K562 (cell line): ENCODE measurements around the gene RNF126. TPM values are rescaled to one million over a fixed set of nuclear protein-coding genes. Genes with fewer than 3 reads are reported as not detected.
A peak's percentile ranks its signal among the peaks of the same experiment; 100 is the strongest.

ENCODE experiments used
- ATAC-seq: fragments of 200-7000 bp; cut with Tn5 transposase; 3 replicates; pipeline ENCODE4 v1.9.1; 2020; ENCODE audit warnings: moderate library complexity
- BruUV-seq: library from RNA; stranded (reverse); fragments of 400-500 nt; replicated peaks from 2 replicates; lab custom pipeline; 2021; lab: Mats Ljungman, UMichigan
- CTCF ChIA-PET: fragments of 300-600 bp; formaldehyde crosslinking; extraction: SDS; loops from one replicate; lab custom pipeline; 2021; ENCODE audit warnings: low intra/inter-chr PET ratio; lab: Yijun Ruan, JAX
- POLR2A ChIA-PET: fragments of 300-600, 350-650 bp; sonication (Branson Sonifier 250); formaldehyde crosslinking; extraction: SDS; loops from one replicate; lab custom pipeline; 2021; ENCODE audit warnings: antibody characterized with exemption, inconsistent platforms; lab: Yijun Ruan, JAX
- DNase-seq, 4 experiments: peaks; one replicate each; pipeline versions ENCODE4 v3.0.0 to v3.0.0-alpha.2; 2011 to 2018; ENCODE audit warnings: low spot score in 3 of 4, mixed read lengths in 3 of 4; ENCODE audit errors: extremely low read depth in 1 of 4
- FAIRE-seq: peaks from 2 replicates; lab custom pipeline; 2011; peaks lifted over from hg19 to GRCh38; lab: Jason Lieb, UNC
- H2AFZ ChIP-seq: 2 replicates; pipeline ENCODE4 v1.6.0; 2011; ENCODE audit warnings: low read depth, low read length, control low read depth, inconsistent platforms
- H3K27ac ChIP-seq: fragments of 200-600 bp; 3 replicates; pipeline ENCODE4 v1.8.0; 2011; ENCODE audit warnings: low read depth, mild to moderate bottlenecking, control low read depth, inconsistent platforms, low read length, moderate library complexity, mixed read lengths; ENCODE audit errors: extremely low read depth
- H3K27me3 ChIP-seq, 2 experiments: fragments of 300-600 bp in 1 of 2; 2 replicates in 1 of 2; 3 replicates in 1 of 2; pipeline versions ENCODE4 v1.6.0 to v1.8.0; 2011; ENCODE audit warnings: inconsistent platforms in 2 of 2, low read length in 2 of 2, mild to moderate bottlenecking in 1 of 2, mixed read lengths in 1 of 2, moderate library complexity in 1 of 2; ENCODE audit not compliant: control insufficient read depth in 2 of 2, insufficient read depth in 2 of 2
- H3K36me3 ChIP-seq: fragments of 300-600 bp; 3 replicates; pipeline ENCODE4 v1.8.0; 2011; ENCODE audit warnings: mild to moderate bottlenecking, low read length, inconsistent platforms; ENCODE audit not compliant: control insufficient read depth, insufficient read depth
- H3K4me1 ChIP-seq, 2 experiments: fragments of 200-600 bp in 1 of 2; replicated peaks in 1 of 2; 2 replicates in 1 of 2; 3 replicates in 1 of 2; pipeline versions ENCODE4 v1.5.1 to v1.8.0; 2011; ENCODE audit warnings: inconsistent platforms in 2 of 2, low read length in 2 of 2, mild to moderate bottlenecking in 1 of 2, mixed read lengths in 1 of 2, moderate library complexity in 1 of 2; ENCODE audit not compliant: control insufficient read depth in 2 of 2, insufficient read depth in 2 of 2
- H3K4me2 ChIP-seq: 2 replicates; pipeline ENCODE4 v1.6.1; 2011; ENCODE audit warnings: low read length, control low read depth, inconsistent platforms, mixed read lengths; ENCODE audit not compliant: insufficient read depth
- H3K4me3 ChIP-seq: fragments of 200-600 bp; sonication (generic), shearing (Covaris generic); 2 replicates; pipeline ENCODE4 v1.5.1; 2016; ENCODE audit warnings: control low read depth, inconsistent platforms
- H3K79me2 ChIP-seq: fragments of 200-600 bp; 3 replicates; pipeline ENCODE4 v1.8.0; 2011; ENCODE audit warnings: low read length, inconsistent platforms; ENCODE audit not compliant: control insufficient read depth, insufficient read depth
- H3K9ac ChIP-seq, 2 experiments: 2 replicates each; pipeline versions ENCODE4 v1.6.0 to v1.6.1; 2011; ENCODE audit warnings: low read depth in 2 of 2, low read length in 2 of 2, control low read depth in 1 of 2, inconsistent platforms in 1 of 2, mild to moderate bottlenecking in 1 of 2, mixed read lengths in 1 of 2; ENCODE audit not compliant: insufficient read depth in 1 of 2
- H3K9me1 ChIP-seq: one replicate; pipeline ENCODE4 v1.6.0; 2011; ENCODE audit warnings: inconsistent platforms, mild to moderate bottlenecking, low read length, moderate library complexity; ENCODE audit not compliant: control insufficient read depth, insufficient read depth
- H3K9me3 ChIP-seq: replicated peaks from 2 replicates; pipeline ENCODE4 v1.5.1; 2011; ENCODE audit warnings: low read depth, low read length, inconsistent platforms; ENCODE audit not compliant: control insufficient read depth, insufficient read depth
- H4K20me1 ChIP-seq: replicated peaks from 2 replicates; pipeline ENCODE4 v1.6.1; 2011; ENCODE audit warnings: low read length, inconsistent platforms, mixed read lengths; ENCODE audit not compliant: control insufficient read depth, insufficient read depth
- HDAC2 ChIP-seq: fragments of 450-650 bp; IDR thresholded peaks from 2 replicates; pipeline ENCODE4 v1.6.1; 2016; ENCODE audit warnings: mild to moderate bottlenecking
- HDGF ChIP-seq: fragments of 450-650 bp; IDR thresholded peaks from 2 replicates; pipeline ENCODE4 v1.6.1; 2016
- L3MBTL2 ChIP-seq: fragments of 450-650 bp; IDR thresholded peaks from 2 replicates; pipeline ENCODE4 v1.6.1; 2016; ENCODE audit warnings: mild to moderate bottlenecking, moderate library complexity
- PHB2 ChIP-seq: fragments of 450-650 bp; IDR thresholded peaks from 2 replicates; pipeline ENCODE4 v1.6.1; 2017; ENCODE audit warnings: low read depth
- POU5F1 ChIP-seq: fragments of 150-350 bp; IDR thresholded peaks from 2 replicates; pipeline ENCODE4 v1.6.1; 2014; ENCODE audit warnings: borderline replicate concordance, low read length, low read depth, mild to moderate bottlenecking; ENCODE audit not compliant: partially characterized antibody
- RAD51 ChIP-seq: fragments of 450-650 bp; IDR thresholded peaks from 2 replicates; pipeline ENCODE4 v1.7.1; 2016; ENCODE audit warnings: low read depth, mild to moderate bottlenecking, borderline replicate concordance
- RB1 ChIP-seq: fragments of 450-650 bp; IDR thresholded peaks from 2 replicates; pipeline ENCODE4 v1.6.1; 2017; ENCODE audit warnings: low read depth, mild to moderate bottlenecking
- SAP30 ChIP-seq: fragments of 200-600 bp; sonication (generic); IDR thresholded peaks from 2 replicates; pipeline ENCODE4 v1.6.1; 2012; ENCODE audit warnings: borderline replicate concordance, low read depth, mild to moderate bottlenecking, moderate library complexity, low read length, control low read depth, inconsistent platforms; ENCODE audit not compliant: insufficient read depth, poor library complexity, severe bottlenecking
- SMAD4 ChIP-seq: fragments of 250-450 bp; sonication (Bioruptor Pico); conservative IDR thresholded peaks from 2 replicates; pipeline ENCODE4 v1.8.0; 2021; ENCODE audit warnings: inconsistent platforms, mild to moderate bottlenecking, moderate library complexity
- SMARCA5 ChIP-seq: fragments of 450-650 bp; IDR thresholded peaks from 2 replicates; pipeline ENCODE4 v1.6.1; 2016
- TFAM ChIP-seq: fragments of 250-450 bp; sonication (Bioruptor Pico); conservative IDR thresholded peaks from 2 replicates; pipeline ENCODE4 v1.5.0; 2021; ENCODE audit warnings: mild to moderate bottlenecking, moderate library complexity
- WGBS: fragments of 100-300 bp; shearing (Covaris generic); methylation state at CpG from one replicate; pipeline ENCODE4 v1.1.6; 2016; ENCODE audit warnings: low coverage, mixed read lengths; ENCODE audit not compliant: insufficient coverage; ENCODE audit errors: missing lambda C conversion rate; 5-methylcytosine and 5-hydroxymethylcytosine counted together
- in situ Hi-C: fragments of 300-500 bp; cut with MboI; formaldehyde crosslinking; loops from 4 replicates; pipeline ENCODE4 v1.15.0; 2018; ENCODE audit warnings: inconsistent platforms, mixed read lengths
- intact Hi-C: fragments of 100-400 bp; cut with micrococcal nuclease; formaldehyde crosslinking; loops from 2 replicates; pipeline ENCODE4 v1.14.2; 2022
- polyA plus RNA-seq, 8 experiments: library from polyadenylated mRNA; depleted of rRNA in 4 of 8; stranded (reverse) in 5 of 8; unstranded in 3 of 8; fragments of >200 nt; fragmentation: Nextera tagmentation in 2 of 8; fragmentation: Illumina TruSeq in 1 of 8; extraction: Ambion mirVana in 2 of 8; extraction: Trizol in 1 of 8; gene quantifications; 2 replicates each; pipeline versions ENCODE4 v1.2.1 to v1.2.3, GENCODE V29; 2011 to 2014; ENCODE audit warnings: inconsistent platforms in 1 of 8, missing spikeins in 1 of 8
- total RNA-seq, 7 experiments: library from RNA; depleted of rRNA in 6 of 7; stranded (reverse); fragments of >200 nt in 6 of 7; fragmentation: Illumina TruSeq in 2 of 7; extraction: Trizol in 2 of 7; gene quantifications; 2 replicates each; pipeline versions ENCODE4 v1.2.1 to v1.2.3, GENCODE V29; 2011 to 2021; ENCODE audit warnings: low replicate concordance in 1 of 7
- TF ChIP-seq, protein P1 (sequence below), 2 experiments: fragments of 250-450 bp in 1 of 2; fragments of 450-650 bp in 1 of 2; sonication (Bioruptor Pico) in 1 of 2; IDR thresholded peaks; 2 replicates each; pipeline versions ENCODE4 v1.6.1 to v1.8.0; 2016 to 2021; ENCODE audit warnings: mild to moderate bottlenecking in 2 of 2, moderate library complexity in 2 of 2, missing compliant biosample characterization in 1 of 2, missing genetic modification characterization in 1 of 2
- TF ChIP-seq, protein P2 (sequence below), 2 experiments: fragments of 450-650 bp; IDR thresholded peaks; 2 replicates each; pipeline ENCODE4 v1.6.1; 2018; ENCODE audit warnings: mild to moderate bottlenecking in 2 of 2, low read depth in 1 of 2; ENCODE audit not compliant: partially characterized antibody in 2 of 2
- TF ChIP-seq, protein P3 (sequence below): fragments of 450-650 bp; IDR thresholded peaks from 2 replicates; pipeline ENCODE4 v1.6.1; 2016; ENCODE audit warnings: borderline replicate concordance

RNF126 gene
- total and polyA plus RNA-seq, 9 of the 15 experiments (the other 6 are each of a cell fraction or from before 2014, with no cell fraction given), result 0.27 to 101 (median 12.3) TPM

DNA sequence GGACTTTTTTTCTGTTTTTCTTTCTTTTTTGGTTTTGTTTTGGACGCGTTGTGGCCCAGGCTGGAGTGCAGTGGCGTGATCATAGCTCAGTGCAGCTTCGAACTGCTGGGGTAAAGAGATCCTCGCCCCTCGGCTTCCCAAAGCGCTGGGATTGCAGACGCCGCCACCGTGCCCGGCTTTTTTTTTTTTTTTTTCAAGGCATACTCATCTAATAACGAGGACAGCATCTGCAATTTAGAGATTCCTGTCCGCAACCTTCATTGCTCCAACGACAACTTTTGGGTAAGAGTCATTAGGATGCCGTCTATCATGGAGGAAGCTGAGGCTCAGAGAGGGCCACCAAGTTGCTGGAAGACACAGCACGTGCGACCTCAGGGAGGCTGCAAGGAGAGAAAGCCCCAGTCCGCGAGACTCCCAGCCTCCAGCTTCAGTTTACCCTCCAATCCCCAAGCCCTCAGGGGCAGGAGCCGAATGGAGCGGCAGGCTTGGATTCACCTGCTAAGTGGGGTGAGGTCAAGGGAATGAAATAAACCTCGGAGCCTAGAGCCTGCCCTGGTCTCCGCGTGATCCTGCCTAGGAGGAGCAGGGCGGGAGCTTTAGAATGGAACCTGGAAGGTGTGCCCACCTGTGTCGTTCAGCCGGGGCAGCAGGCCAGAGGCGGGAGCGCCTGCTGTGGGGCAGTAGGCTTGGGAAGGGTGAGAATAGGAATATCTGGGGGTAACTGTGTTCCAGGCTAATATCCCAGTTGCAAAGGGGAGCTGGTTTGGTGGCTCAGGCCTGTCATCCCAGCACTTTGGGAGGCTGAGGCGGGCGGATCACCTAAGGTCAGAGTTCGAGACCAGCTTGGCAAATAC is 29.0 kb downstream of the RNF126 start:
- H3K79me2 ChIP-seq, result peaks cover 39% of the 10 kb centered on the region
- no peaks in the 10 kb centered on the region for H4K20me1 ChIP-seq
- peaks cover 2 to 57% of the 10 kb centered on the region in 2 experiments; a peak in 4 of 5 replicates for H3K4me1 ChIP-seq
- DNase-seq, result peak in 1 of 4 experiments; percentile 27
- H3K27ac ChIP-seq, result peak overlapping the region; percentile 31; the same call in 1 of the 3 replicates
- no peaks in the 10 kb centered on the region for H3K9me3 ChIP-seq
- 35% methylated on average over 24 of the region's 32 CpGs for WGBS
- peak; percentile 32 for FAIRE-seq
- no peak for ATAC-seq
- ChIA-PET CTCF (no interaction called here), POLR2A (interaction anchor here (0.5 to 1.2 kb wide), 5 partner anchors 9 to 54 kb away, joined by 3 to 6 read pairs (median 4); no protein-coding TSS in a partner anchor)
- H3K27me3 ChIP-seq, result no peaks in the 10 kb centered on the region
- H2AFZ ChIP-seq, result peak overlapping the region; percentile 87
- in situ Hi-C loops (no loop called here), intact Hi-C loops (no loop called here)
- peak overlapping the region; percentile 85 for H3K4me2 ChIP-seq
- H3K9ac ChIP-seq, result peak overlapping the region; percentile 88 to 95
- no peaks in the 10 kb centered on the region for H3K9me1 ChIP-seq
- peak overlapping the region; percentile 70 for H3K4me3 ChIP-seq
- H3K36me3 ChIP-seq, result peaks cover 30% of the 10 kb centered on the region; the same call in 2 of the 3 replicates
- no TSS peak for BruUV-seq
- TF ChIP-seq HDAC2 (peak; percentile 77), SAP30 (peak; percentile 59), PHB2 (peak; percentile 36; the same call in 1 of the 2 replicates), TFAM (CRISPR knock-in tag) (no peak), RB1 (0 out of 2 replicates have a peak, but pooled peaks have one; percentile 22), SMAD4 (CRISPR knock-in tag) (0 out of 2 replicates have a peak, but pooled peaks have one; percentile 16), SMARCA5 (peak; percentile 84), L3MBTL2 (peak; percentile 2; the same call in 1 of the 2 replicates), POU5F1 (no peak), RAD51 (no peak), HDGF (0 out of 2 replicates have a peak, but pooled peaks have one; percentile 58)
- TF ChIP-seq, protein P1, sequence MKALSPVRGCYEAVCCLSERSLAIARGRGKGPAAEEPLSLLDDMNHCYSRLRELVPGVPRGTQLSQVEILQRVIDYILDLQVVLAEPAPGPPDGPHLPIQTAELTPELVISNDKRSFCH (CRISPR knock-in tag; IDR thresholded peaks at IDR 0.05), result no peak
- TF ChIP-seq, protein P1 (tag; IDR thresholded peaks at IDR 0.05), result no peak
- TF ChIP-seq, protein P2, sequence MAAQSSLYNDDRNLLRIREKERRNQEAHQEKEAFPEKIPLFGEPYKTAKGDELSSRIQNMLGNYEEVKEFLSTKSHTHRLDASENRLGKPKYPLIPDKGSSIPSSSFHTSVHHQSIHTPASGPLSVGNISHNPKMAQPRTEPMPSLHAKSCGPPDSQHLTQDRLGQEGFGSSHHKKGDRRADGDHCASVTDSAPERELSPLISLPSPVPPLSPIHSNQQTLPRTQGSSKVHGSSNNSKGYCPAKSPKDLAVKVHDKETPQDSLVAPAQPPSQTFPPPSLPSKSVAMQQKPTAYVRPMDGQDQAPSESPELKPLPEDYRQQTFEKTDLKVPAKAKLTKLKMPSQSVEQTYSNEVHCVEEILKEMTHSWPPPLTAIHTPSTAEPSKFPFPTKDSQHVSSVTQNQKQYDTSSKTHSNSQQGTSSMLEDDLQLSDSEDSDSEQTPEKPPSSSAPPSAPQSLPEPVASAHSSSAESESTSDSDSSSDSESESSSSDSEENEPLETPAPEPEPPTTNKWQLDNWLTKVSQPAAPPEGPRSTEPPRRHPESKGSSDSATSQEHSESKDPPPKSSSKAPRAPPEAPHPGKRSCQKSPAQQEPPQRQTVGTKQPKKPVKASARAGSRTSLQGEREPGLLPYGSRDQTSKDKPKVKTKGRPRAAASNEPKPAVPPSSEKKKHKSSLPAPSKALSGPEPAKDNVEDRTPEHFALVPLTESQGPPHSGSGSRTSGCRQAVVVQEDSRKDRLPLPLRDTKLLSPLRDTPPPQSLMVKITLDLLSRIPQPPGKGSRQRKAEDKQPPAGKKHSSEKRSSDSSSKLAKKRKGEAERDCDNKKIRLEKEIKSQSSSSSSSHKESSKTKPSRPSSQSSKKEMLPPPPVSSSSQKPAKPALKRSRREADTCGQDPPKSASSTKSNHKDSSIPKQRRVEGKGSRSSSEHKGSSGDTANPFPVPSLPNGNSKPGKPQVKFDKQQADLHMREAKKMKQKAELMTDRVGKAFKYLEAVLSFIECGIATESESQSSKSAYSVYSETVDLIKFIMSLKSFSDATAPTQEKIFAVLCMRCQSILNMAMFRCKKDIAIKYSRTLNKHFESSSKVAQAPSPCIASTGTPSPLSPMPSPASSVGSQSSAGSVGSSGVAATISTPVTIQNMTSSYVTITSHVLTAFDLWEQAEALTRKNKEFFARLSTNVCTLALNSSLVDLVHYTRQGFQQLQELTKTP (IDR thresholded peaks at IDR 0.05; ENCODE audit: low read depth in 1 of 2, partially characterized antibody in 2 of 2), result peak in 1 of 2 experiments; percentile 36
- TF ChIP-seq, protein P3, sequence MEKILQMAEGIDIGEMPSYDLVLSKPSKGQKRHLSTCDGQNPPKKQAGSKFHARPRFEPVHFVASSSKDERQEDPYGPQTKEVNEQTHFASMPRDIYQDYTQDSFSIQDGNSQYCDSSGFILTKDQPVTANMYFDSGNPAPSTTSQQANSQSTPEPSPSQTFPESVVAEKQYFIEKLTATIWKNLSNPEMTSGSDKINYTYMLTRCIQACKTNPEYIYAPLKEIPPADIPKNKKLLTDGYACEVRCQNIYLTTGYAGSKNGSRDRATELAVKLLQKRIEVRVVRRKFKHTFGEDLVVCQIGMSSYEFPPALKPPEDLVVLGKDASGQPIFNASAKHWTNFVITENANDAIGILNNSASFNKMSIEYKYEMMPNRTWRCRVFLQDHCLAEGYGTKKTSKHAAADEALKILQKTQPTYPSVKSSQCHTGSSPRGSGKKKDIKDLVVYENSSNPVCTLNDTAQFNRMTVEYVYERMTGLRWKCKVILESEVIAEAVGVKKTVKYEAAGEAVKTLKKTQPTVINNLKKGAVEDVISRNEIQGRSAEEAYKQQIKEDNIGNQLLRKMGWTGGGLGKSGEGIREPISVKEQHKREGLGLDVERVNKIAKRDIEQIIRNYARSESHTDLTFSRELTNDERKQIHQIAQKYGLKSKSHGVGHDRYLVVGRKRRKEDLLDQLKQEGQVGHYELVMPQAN, result peak; percentile 48; the same call in 1 of the 2 replicates
